Activated CD8-positive, alpha-beta memory T cell treated with anti-CD3 and anti-CD28 coated beads for 36 hours (primary cell): Measurements from ENCODE around the gene ZSCAN2. TPM values are rescaled to one million over a fixed set of nuclear protein-coding genes. Genes with fewer than 3 reads are reported as not detected.

Experiments
- CTCF ChIA-PET: fragments of 350-600 bp; sonication (Branson Sonifier 250); formaldehyde crosslinking; loops from one replicate; lab custom pipeline; 2021; ENCODE audit warnings: antibody characterized with exemption; lab: Charles Lee
- POLR2A ChIA-PET: fragments of 350-600 bp; sonication (Branson Sonifier 250); formaldehyde crosslinking; loops from one replicate; lab custom pipeline; 2021; ENCODE audit warnings: antibody characterized with exemption; lab: Charles Lee
- total RNA-seq, 2 experiments: library from RNA; stranded (reverse); gene quantifications; one replicate each; pipeline ENCODE4 v1.2.3, GENCODE V29; 2021

Gene ZSCAN2
- total RNA-seq, 2 experiments from 2014 or later, result 13.1 TPM

- ChIA-PET CTCF (interaction anchor here (0.8 to 2.1 kb wide), 12 partner anchors 11 to 274 kb away, joined by 3 to 12 read pairs (median 4); no protein-coding TSS in a partner anchor), POLR2A (interaction anchor here (0.6 to 1.4 kb wide), 7 partner anchors 20 to 83 kb away, joined by 3 to 5 read pairs (median 4); partner anchors contain the start of gene SEC11A)
Measured at GRCh38 chr15:84653910-84654688, 53.3 kb downstream of the ZSCAN2 start, which contains the start of gene WDR73. Gene WDR73 (minus strand): TSS chr15:84654283. CDS start chr15:84654274, 9 bp downstream.

GRCh38 chr15:84654689-84655453 is 54.1 kb downstream of the ZSCAN2 start:
- ChIA-PET CTCF (interaction anchor here (0.6 to 2.1 kb wide), 9 partner anchors 11 to 223 kb away, joined by 3 to 12 read pairs (median 5); no protein-coding TSS in a partner anchor), POLR2A (interaction anchor here (0.6 to 1.8 kb wide), 5 partner anchors 21 to 84 kb away, joined by 3 to 4 read pairs (median 4); no protein-coding TSS in a partner anchor)

- POLR2A ChIA-PET, result interaction anchor here (0.6 kb wide), 1 partner anchor 12 kb away, joined by 4 read pairs; no protein-coding TSS in a partner anchor
- CTCF ChIA-PET, result interaction anchor here (0.8 to 3.6 kb wide), 5 partner anchors 9 to 273 kb away, joined by 3 to 9 read pairs (median 3); no protein-coding TSS in a partner anchor
Measured at GRCh38 chr15:84656972-84657371, 56.2 kb downstream of the ZSCAN2 start.

- POLR2A ChIA-PET, result interaction anchor here (1.7 kb wide), 1 partner anchor 90 kb away, joined by 6 read pairs; no protein-coding TSS in a partner anchor
Measured at GRCh38 chr15:84657748-84658079, 56.9 kb downstream of the ZSCAN2 start.

GRCh38 chr15:84658080-84658787 is 57.4 kb downstream of the ZSCAN2 start, which contains the start of gene NMB:
Gene NMB (minus strand): TSS chr15:84658199. CDS start chr15:84658152, 47 bp downstream.
- ChIA-PET POLR2A (interaction anchor here (0.5 to 1.7 kb wide), 8 partner anchors 10 to 278 kb away, joined by 3 to 10 read pairs (median 4); partner anchors contain the start of gene SEC11A), CTCF (interaction anchor here (0.7 to 3.6 kb wide), 9 partner anchors 11 to 91 kb away, joined by 3 to 9 read pairs (median 3); no protein-coding TSS in a partner anchor)

More at GRCh38 chr15:84657748-84658079, 56.9 kb downstream of the ZSCAN2 start:
- CTCF ChIA-PET, result interaction anchor here (1.1 to 3.6 kb wide), 2 partner anchors 25 to 53 kb away, joined by 3 to 9 read pairs; no protein-coding TSS in a partner anchor

GRCh38 chr15:84658788-84659411 is 58.1 kb downstream of the ZSCAN2 start:
- ChIA-PET CTCF (interaction anchor here (0.7 to 3.6 kb wide), 9 partner anchors 10 to 90 kb away, joined by 3 to 9 read pairs (median 3); no protein-coding TSS in a partner anchor), POLR2A (interaction anchor here (0.5 to 1.7 kb wide), 7 partner anchors 10 to 277 kb away, joined by 3 to 10 read pairs (median 4); partner anchors contain the start of gene SEC11A)

- ChIA-PET POLR2A (no interaction called here), CTCF (interaction anchor here (0.6 kb wide), 1 partner anchor 195 kb away, joined by 3 read pairs; no protein-coding TSS in a partner anchor)
Measured at GRCh38 chr15:84659904-84660781, 59.3 kb downstream of the ZSCAN2 start.

- ChIA-PET POLR2A (interaction anchor here (0.6 kb wide), 1 partner anchor 41 kb away, joined by 3 read pairs; no protein-coding TSS in a partner anchor), CTCF (interaction anchor here (0.6 to 0.7 kb wide), 4 partner anchors 34 to 282 kb away, joined by 3 to 8 read pairs (median 3); no protein-coding TSS in a partner anchor)
Measured at GRCh38 chr15:84661001-84661400, 60.2 kb downstream of the ZSCAN2 start.

GRCh38 chr15:84666373-84666772 is 65.6 kb downstream of the ZSCAN2 start:
- ChIA-PET CTCF (interaction anchor here (0.8 to 1.7 kb wide), 5 partner anchors 10 to 212 kb away, joined by 3 to 4 read pairs (median 4); no protein-coding TSS in a partner anchor), POLR2A (no interaction called here)

- ChIA-PET CTCF (interaction anchor here (0.6 to 2.1 kb wide), 6 partner anchors 10 to 210 kb away, joined by 3 to 6 read pairs (median 4); partner anchors contain the start of gene NMB), POLR2A (interaction anchor here (0.5 to 1.2 kb wide), 6 partner anchors 10 to 1601 kb away, joined by 3 to 8 read pairs (median 4); partner anchors contain the start of genes NMB and SEC11A)
Measured at GRCh38 chr15:84668221-84668982, 67.6 kb downstream of the ZSCAN2 start.

GRCh38 chr15:84669726-84670125 is 68.9 kb downstream of the ZSCAN2 start:
- ChIA-PET CTCF (interaction anchor here (0.6 to 2.1 kb wide), 4 partner anchors 14 to 66 kb away, joined by 3 to 6 read pairs (median 3); no protein-coding TSS in a partner anchor), POLR2A (interaction anchor here (0.6 to 1.2 kb wide), 3 partner anchors 19 to 65 kb away, joined by 3 to 8 read pairs (median 6); partner anchors contain the start of gene SEC11A)

GRCh38 chr15:84671211-84671610 is 70.4 kb downstream of the ZSCAN2 start:
- ChIA-PET CTCF (interaction anchor here (0.6 to 1.1 kb wide), 3 partner anchors 13 to 257 kb away, joined by 3 to 4 read pairs (median 3); partner anchors contain the start of gene NMB), POLR2A (no interaction called here)
